ENCODE results near the gene RND2.
"Not testable (repeated sequence)": the region's sequence is repeated elsewhere in the genome, so short reads cannot be mapped to it uniquely, and the experiment has no call there.

Gene RND2

GRCh38 chr17:43025766-43026537 lies 921 bp downstream of the RND2 start:
- DNase-seq (ENCODE audit: low read depth in 1 of 2, low spot score in 1 of 2) = no peak

- DNase-seq (ENCODE audit: low read depth in 1 of 2, low spot score in 1 of 2) = no peak
Observed at GRCh38 chr17:43026595-43026994, 1.6 kb downstream of the RND2 start.

- DNase-seq (ENCODE audit: low read depth in 1 of 2, low spot score in 1 of 2) = no peak
Observed at GRCh38 chr17:43027091-43028032, 2.3 kb downstream of the RND2 start.

GRCh38 chr17:43028221-43028861 lies 3.3 kb downstream of the RND2 start:
- DNase-seq (ENCODE audit: low read depth in 1 of 2, low spot score in 1 of 2) = no peak

GRCh38 chr17:43030137-43030767 lies 5.2 kb downstream of the RND2 start:
- DNase-seq (ENCODE audit: low read depth in 1 of 2, low spot score in 1 of 2) = no peak

- DNase-seq (ENCODE audit: low read depth in 1 of 2, low spot score in 1 of 2) = no peak
Observed at GRCh38 chr17:43031666-43032065, 6.6 kb downstream of the RND2 start.

- DNase-seq (ENCODE audit: low read depth in 1 of 2, low spot score in 1 of 2) = no peak
Observed at GRCh38 chr17:43033948-43034881, 9.2 kb downstream of the RND2 start.

GRCh38 chr17:43034894-43035293 lies 9.9 kb downstream of the RND2 start:
- no peak for DNase-seq (ENCODE audit: low read depth in 1 of 2, low spot score in 1 of 2)

GRCh38 chr17:43039646-43040045 lies 14.6 kb downstream of the RND2 start:
- no peak for DNase-seq (ENCODE audit: low read depth in 1 of 2, low spot score in 1 of 2)

- DNase-seq (ENCODE audit: low read depth in 1 of 2, low spot score in 1 of 2) = no peak
Observed at GRCh38 chr17:43040655-43041054, 15.6 kb downstream of the RND2 start.

GRCh38 chr17:43042025-43042628 lies 17.1 kb downstream of the RND2 start:
- DNase-seq (ENCODE audit: low read depth in 1 of 2, low spot score in 1 of 2) = no peak

- DNase-seq (ENCODE audit: low read depth in 1 of 2, low spot score in 1 of 2) = no peak
Observed at GRCh38 chr17:43043307-43043706, 18.3 kb downstream of the RND2 start.

GRCh38 chr17:43044024-43044423 lies 19.0 kb downstream of the RND2 start:
- no peak for DNase-seq (ENCODE audit: low read depth in 1 of 2, low spot score in 1 of 2)

GRCh38 chr17:43051969-43052368 lies 26.9 kb downstream of the RND2 start:
- DNase-seq (ENCODE audit: low read depth in 1 of 2, low spot score in 1 of 2) = no peak

GRCh38 chr17:43053008-43053407 lies 28.0 kb downstream of the RND2 start:
- not testable (repeated sequence) for DNase-seq (ENCODE audit: low read depth in 1 of 2, low spot score in 1 of 2)

GRCh38 chr17:43056051-43056450 lies 31.0 kb downstream of the RND2 start:
- no peak for DNase-seq (ENCODE audit: low read depth in 1 of 2, low spot score in 1 of 2)

- DNase-seq (ENCODE audit: low read depth in 1 of 2, low spot score in 1 of 2) = no peak
Observed at GRCh38 chr17:43062984-43063638, 38.1 kb downstream of the RND2 start.

- DNase-seq (ENCODE audit: low read depth in 1 of 2, low spot score in 1 of 2) = no peak
Observed at GRCh38 chr17:43068570-43069367, 43.7 kb downstream of the RND2 start.
